ENCODE data around the gene HNRNPA0. TPM values are rescaled to one million over a fixed set of nuclear protein-coding genes. Genes with fewer than 3 reads are reported as not detected.

HNRNPA0 gene
- total and polyA plus RNA-seq, 2 experiments from 2014 or later: 15.1 to 39.9 TPM

GRCh38 chr5:137758715-137759306, 4.6 kb upstream of the HNRNPA0 start (continued):
- TF ChIP-seq, protein P1, sequence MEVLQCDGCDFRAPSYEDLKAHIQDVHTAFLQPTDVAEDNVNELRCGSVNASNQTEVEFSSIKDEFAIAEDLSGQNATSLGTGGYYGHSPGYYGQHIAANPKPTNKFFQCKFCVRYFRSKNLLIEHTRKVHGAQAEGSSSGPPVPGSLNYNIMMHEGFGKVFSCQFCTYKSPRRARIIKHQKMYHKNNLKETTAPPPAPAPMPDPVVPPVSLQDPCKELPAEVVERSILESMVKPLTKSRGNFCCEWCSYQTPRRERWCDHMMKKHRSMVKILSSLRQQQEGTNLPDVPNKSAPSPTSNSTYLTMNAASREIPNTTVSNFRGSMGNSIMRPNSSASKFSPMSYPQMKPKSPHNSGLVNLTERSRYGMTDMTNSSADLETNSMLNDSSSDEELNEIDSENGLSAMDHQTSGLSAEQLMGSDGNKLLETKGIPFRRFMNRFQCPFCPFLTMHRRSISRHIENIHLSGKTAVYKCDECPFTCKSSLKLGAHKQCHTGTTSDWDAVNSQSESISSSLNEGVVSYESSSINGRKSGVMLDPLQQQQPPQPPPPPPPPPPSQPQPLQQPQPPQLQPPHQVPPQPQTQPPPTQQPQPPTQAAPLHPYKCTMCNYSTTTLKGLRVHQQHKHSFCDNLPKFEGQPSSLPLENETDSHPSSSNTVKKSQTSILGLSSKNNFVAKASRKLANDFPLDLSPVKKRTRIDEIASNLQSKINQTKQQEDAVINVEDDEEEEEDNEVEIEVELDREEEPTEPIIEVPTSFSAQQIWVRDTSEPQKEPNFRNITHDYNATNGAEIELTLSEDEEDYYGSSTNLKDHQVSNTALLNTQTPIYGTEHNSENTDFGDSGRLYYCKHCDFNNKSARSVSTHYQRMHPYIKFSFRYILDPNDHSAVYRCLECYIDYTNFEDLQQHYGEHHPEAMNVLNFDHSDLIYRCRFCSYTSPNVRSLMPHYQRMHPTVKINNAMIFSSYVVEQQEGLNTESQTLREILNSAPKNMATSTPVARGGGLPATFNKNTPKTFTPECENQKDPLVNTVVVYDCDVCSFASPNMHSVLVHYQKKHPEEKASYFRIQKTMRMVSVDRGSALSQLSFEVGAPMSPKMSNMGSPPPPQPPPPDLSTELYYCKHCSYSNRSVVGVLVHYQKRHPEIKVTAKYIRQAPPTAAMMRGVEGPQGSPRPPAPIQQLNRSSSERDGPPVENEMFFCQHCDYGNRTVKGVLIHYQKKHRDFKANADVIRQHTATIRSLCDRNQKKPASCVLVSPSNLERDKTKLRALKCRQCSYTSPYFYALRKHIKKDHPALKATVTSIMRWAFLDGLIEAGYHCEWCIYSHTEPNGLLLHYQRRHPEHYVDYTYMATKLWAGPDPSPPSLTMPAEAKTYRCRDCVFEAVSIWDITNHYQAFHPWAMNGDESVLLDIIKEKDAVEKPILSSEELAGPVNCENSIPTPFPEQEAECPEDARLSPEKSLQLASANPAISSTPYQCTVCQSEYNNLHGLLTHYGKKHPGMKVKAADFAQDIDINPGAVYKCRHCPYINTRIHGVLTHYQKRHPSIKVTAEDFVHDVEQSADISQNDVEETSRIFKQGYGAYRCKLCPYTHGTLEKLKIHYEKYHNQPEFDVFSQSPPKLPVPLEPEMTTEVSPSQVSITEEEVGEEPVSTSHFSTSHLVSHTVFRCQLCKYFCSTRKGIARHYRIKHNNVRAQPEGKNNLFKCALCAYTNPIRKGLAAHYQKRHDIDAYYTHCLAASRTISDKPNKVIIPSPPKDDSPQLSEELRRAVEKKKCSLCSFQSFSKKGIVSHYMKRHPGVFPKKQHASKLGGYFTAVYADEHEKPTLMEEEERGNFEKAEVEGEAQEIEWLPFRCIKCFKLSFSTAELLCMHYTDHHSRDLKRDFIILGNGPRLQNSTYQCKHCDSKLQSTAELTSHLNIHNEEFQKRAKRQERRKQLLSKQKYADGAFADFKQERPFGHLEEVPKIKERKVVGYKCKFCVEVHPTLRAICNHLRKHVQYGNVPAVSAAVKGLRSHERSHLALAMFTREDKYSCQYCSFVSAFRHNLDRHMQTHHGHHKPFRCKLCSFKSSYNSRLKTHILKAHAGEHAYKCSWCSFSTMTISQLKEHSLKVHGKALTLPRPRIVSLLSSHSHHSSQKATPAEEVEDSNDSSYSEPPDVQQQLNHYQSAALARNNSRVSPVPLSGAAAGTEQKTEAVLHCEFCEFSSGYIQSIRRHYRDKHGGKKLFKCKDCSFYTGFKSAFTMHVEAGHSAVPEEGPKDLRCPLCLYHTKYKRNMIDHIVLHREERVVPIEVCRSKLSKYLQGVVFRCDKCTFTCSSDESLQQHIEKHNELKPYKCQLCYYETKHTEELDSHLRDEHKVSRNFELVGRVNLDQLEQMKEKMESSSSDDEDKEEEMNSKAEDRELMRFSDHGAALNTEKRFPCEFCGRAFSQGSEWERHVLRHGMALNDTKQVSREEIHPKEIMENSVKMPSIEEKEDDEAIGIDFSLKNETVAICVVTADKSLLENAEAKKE (CRISPR knock-in tag; IDR thresholded peaks at IDR 0.05): no peak
- no peak for TF ChIP-seq EZH2phosphoT487 (IDR thresholded peaks at IDR 0.05; ENCODE audit: unreplicated experiment)

GRCh38 chr5:137758121-137758520, 4.0 kb upstream of the HNRNPA0 start:
- no peaks in the 10 kb centered on the region for H4K20me1 ChIP-seq (replicated peaks; ENCODE audit: insufficient read depth)
- Mint-ChIP-seq H3K27ac (no peak overlapping the region), H3K27me3 (ENCODE audit: insufficient read depth, low read depth, poor library complexity) (peaks cover 4% of the 10 kb centered on the region), H3K9me3 (peaks cover 8% of the 10 kb centered on the region; the same call in 2 of the 3 replicates), H3K4me3 (no peak overlapping the region), H3K36me3 (ENCODE audit: low read depth) (peaks cover 20% of the 10 kb centered on the region; the same call in 2 of the 3 replicates), H3K4me1 (peaks cover 4% of the 10 kb centered on the region; the same call in 2 of the 3 replicates)
- TF ChIP-seq CTCF (conservative IDR thresholded peaks at IDR 0.05; ENCODE audit: low read depth in 2 of 2): no peak
- no peak for TF ChIP-seq STAT1 (IDR thresholded peaks at IDR 0.05; ENCODE audit: unreplicated experiment)
- TF ChIP-seq CREB1 (CRISPR knock-in tag; IDR thresholded peaks at IDR 0.05; ENCODE audit: low read depth): no peak
- TF ChIP-seq ZNF331 (CRISPR knock-in tag; IDR thresholded peaks at IDR 0.05; ENCODE audit: low read depth): no peak
- TF ChIP-seq EZH2phosphoT487 (IDR thresholded peaks at IDR 0.05; ENCODE audit: unreplicated experiment): no peak
- TF ChIP-seq ZNF114 (CRISPR knock-in tag; IDR thresholded peaks at IDR 0.05): no peak
- TF ChIP-seq NANOG (IDR thresholded peaks at IDR 0.05; ENCODE audit: borderline replicate concordance): no peak
- no peaks in the 10 kb centered on the region for H3K27me3 ChIP-seq (ENCODE audit: insufficient read depth)
- peaks cover 10% of the 10 kb centered on the region for H3K79me2 ChIP-seq (replicated peaks; ENCODE audit: insufficient read depth)
- no peak overlapping the region for H3K27ac ChIP-seq (ENCODE audit: low read depth)
- H3K4me2 ChIP-seq: no peak overlapping the region
- H3K4me3 ChIP-seq: no peak overlapping the region
- DNase-seq (ENCODE audit: low spot score): no peak
- no peaks in the 10 kb centered on the region for H3K4me1 ChIP-seq (ENCODE audit: insufficient read depth)
- H3K36me3 ChIP-seq (ENCODE audit: insufficient read depth): no peaks in the 10 kb centered on the region
- no peak overlapping the region for H2AFZ ChIP-seq
- no peaks in the 10 kb centered on the region for H3K9me2 ChIP-seq (ENCODE audit: insufficient read depth)
- ATAC-seq: no peak
- H3F3A ChIP-seq (replicated peaks; ENCODE audit: low read depth): no peaks in the 10 kb centered on the region

All from GM23338 (cell line).